Right lobe of liver (tissue), 4 donors: ENCODE results near the gene CCDC178.
A peak's percentile ranks its signal among the peaks of the same experiment; 100 is the strongest.

Source experiments
- CTCF ChIP-seq, 4 donors: fragments of 200-600 bp in 3 of 4; fragments of 450-650 bp in 1 of 4; IDR thresholded peaks; one replicate each; pipeline versions ENCODE4 v1.5.1 to v1.8.0; 2016 to 2022; ENCODE audit warnings: antibody characterized with exemption in 4 of 4, mild to moderate bottlenecking in 2 of 4
- POLR2A ChIP-seq: fragments of 450-650 bp; IDR thresholded peaks from one replicate; pipeline ENCODE4 v1.6.1; 2017; ENCODE audit warnings: antibody characterized with exemption, mild to moderate bottlenecking
- donor health status: DM: no; HTN: no; CAD: no.
- donor health status: DM: no; HTN: no; CAD: no.
- donor health status: DM: no; HTN: yes; CAD: no.

GRCh38 chr18:33440060-33441043 is at the start of gene CCDC178:
- peak; percentile 16 to 42 (median 30) for TF ChIP-seq CTCF (IDR thresholded peaks at IDR 0.05)
- no peak for TF ChIP-seq POLR2A
